HL-60 (cell line): Measurements from ENCODE around the gene NR2F1-AS1.

Experiments
- GABPA ChIP-seq: IDR thresholded peaks from 2 replicates; pipeline ENCODE4 v1.6.1; 2012; ENCODE audit warnings: low read depth
- TF ChIP-seq, protein P1 (sequence below): IDR thresholded peaks from one replicate; pipeline ENCODE4 v1.5.1; 2011; ENCODE audit warnings: low read length, control low read depth, inconsistent platforms; ENCODE audit not compliant: insufficient read depth

DNA sequence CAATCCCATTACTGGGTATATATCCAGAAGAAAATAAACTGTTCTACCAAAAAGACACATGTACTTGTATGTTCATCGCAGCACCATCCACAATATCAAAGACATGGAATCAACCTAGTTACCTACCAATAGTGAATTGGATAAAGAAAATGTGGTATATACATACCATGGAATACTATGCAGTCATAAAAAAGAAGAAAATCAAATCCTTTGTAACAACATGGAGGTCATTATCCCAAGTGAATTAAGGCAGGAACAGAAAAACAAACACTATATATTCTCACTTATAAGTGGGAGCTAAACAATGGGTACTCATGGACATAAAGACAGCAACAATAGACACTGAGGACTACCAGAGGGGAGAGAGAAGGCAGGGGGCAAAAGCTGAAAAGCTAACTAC lies 67.7 kb downstream of the NR2F1-AS1 start:
- TF ChIP-seq, protein P1, sequence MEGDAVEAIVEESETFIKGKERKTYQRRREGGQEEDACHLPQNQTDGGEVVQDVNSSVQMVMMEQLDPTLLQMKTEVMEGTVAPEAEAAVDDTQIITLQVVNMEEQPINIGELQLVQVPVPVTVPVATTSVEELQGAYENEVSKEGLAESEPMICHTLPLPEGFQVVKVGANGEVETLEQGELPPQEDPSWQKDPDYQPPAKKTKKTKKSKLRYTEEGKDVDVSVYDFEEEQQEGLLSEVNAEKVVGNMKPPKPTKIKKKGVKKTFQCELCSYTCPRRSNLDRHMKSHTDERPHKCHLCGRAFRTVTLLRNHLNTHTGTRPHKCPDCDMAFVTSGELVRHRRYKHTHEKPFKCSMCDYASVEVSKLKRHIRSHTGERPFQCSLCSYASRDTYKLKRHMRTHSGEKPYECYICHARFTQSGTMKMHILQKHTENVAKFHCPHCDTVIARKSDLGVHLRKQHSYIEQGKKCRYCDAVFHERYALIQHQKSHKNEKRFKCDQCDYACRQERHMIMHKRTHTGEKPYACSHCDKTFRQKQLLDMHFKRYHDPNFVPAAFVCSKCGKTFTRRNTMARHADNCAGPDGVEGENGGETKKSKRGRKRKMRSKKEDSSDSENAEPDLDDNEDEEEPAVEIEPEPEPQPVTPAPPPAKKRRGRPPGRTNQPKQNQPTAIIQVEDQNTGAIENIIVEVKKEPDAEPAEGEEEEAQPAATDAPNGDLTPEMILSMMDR = no peak
- TF ChIP-seq GABPA = no peak
